ENCODE results near the gene UMOD. TPM values are rescaled to one million over a fixed set of nuclear protein-coding genes. Genes with fewer than 3 reads are reported as not detected.

UMOD gene
- polyA plus RNA-seq, 1 donor (not counting 4 experiments of a cell fraction or from before 2014, with no cell fraction given) = not detected

- Histone ChIP-seq H3K79me2 (ENCODE audit: control insufficient read depth, insufficient read depth, low read length) (no peaks in the 10 kb centered on the region), H3K27me3 (ENCODE audit: control insufficient read depth, extremely low read depth, insufficient read depth, low read length) (no peaks in the 10 kb centered on the region), H3K9me1 (ENCODE audit: control insufficient read depth, extremely low read depth, insufficient read depth, low read length) (no peaks in the 10 kb centered on the region), H3K4me3 (ENCODE audit: control insufficient read depth in 2 of 3, extremely low read depth in 1 of 3, insufficient read depth in 2 of 3, low read depth in 1 of 3, low read length in 3 of 3) (no peak overlapping the region), H2AFZ (ENCODE audit: control insufficient read depth, low read length) (no peak overlapping the region), H3K4me2 (ENCODE audit: control insufficient read depth, extremely low read depth, insufficient read depth, low read depth, low read length) (no peak overlapping the region), H3K36me3 (ENCODE audit: control insufficient read depth in 2 of 2, extremely low read depth in 1 of 2, insufficient read depth in 2 of 2, low read length in 2 of 2) (no peaks in the 10 kb centered on the region), H3K27ac (ENCODE audit: control insufficient read depth, insufficient read depth, low read length) (no peak overlapping the region), H3K9me3 (ENCODE audit: control insufficient read depth, low read depth, low read length) (no peaks in the 10 kb centered on the region), H3K4me1 (ENCODE audit: control insufficient read depth, extremely low read depth, insufficient read depth, low read length) (no peaks in the 10 kb centered on the region), H4K20me1 (ENCODE audit: control insufficient read depth, extremely low read depth, insufficient read depth, low read length) (no peaks in the 10 kb centered on the region), H3K9ac (ENCODE audit: control insufficient read depth, extremely low read depth, insufficient read depth, low read length) (no peak overlapping the region)
- FAIRE-seq = no peak
- dilution Hi-C loops (cut with MboI; ENCODE audit: extremely low pct_ligation_motif_present, low sequenced_read_pairs) = no loop called here
- DNase-seq (ENCODE audit: low read depth, low spot score) = no peak
- TF ChIP-seq CTCF (optimal IDR thresholded peaks at IDR 0.05 in 1 of 3, IDR thresholded peaks at IDR 0.05 in 1 of 3, conservative IDR thresholded peaks at IDR 0.05 in 1 of 3; ENCODE audit: extremely low read depth in 1 of 3, insufficient read depth in 2 of 3, low read length in 3 of 3) = no peak
- TF ChIP-seq EZH2 (IDR thresholded peaks at IDR 0.05; ENCODE audit: low read length) = no peak
These were observed 7.9 kb downstream of the UMOD start for GRCh38 chr16:20344611-20345010.

GRCh38 chr16:20339744-20340143, 12.8 kb downstream of the UMOD start:
- no peak overlapping the region for H3K27ac ChIP-seq (ENCODE audit: control insufficient read depth, insufficient read depth, low read length)
- H2AFZ ChIP-seq (ENCODE audit: control insufficient read depth, low read length) = no peak overlapping the region
- H3K79me2 ChIP-seq (ENCODE audit: control insufficient read depth, insufficient read depth, low read length) = no peaks in the 10 kb centered on the region
- no peaks in the 10 kb centered on the region for H3K9me1 ChIP-seq (ENCODE audit: control insufficient read depth, extremely low read depth, insufficient read depth, low read length)
- no peak overlapping the region for H3K9ac ChIP-seq (ENCODE audit: control insufficient read depth, extremely low read depth, insufficient read depth, low read length)
- TF ChIP-seq CTCF (optimal IDR thresholded peaks at IDR 0.05 in 1 of 3, IDR thresholded peaks at IDR 0.05 in 1 of 3, conservative IDR thresholded peaks at IDR 0.05 in 1 of 3; ENCODE audit: extremely low read depth in 1 of 3, insufficient read depth in 2 of 3, low read length in 3 of 3) = no peak
- no peak for TF ChIP-seq EZH2 (IDR thresholded peaks at IDR 0.05; ENCODE audit: low read length)
- H3K36me3 ChIP-seq (ENCODE audit: control insufficient read depth in 2 of 2, extremely low read depth in 1 of 2, insufficient read depth in 2 of 2, low read length in 2 of 2) = no peaks in the 10 kb centered on the region
- H3K9me3 ChIP-seq (ENCODE audit: control insufficient read depth, low read depth, low read length) = no peaks in the 10 kb centered on the region
- no peak for FAIRE-seq
- no peak overlapping the region for H3K4me3 ChIP-seq (ENCODE audit: control insufficient read depth in 2 of 3, extremely low read depth in 1 of 3, insufficient read depth in 2 of 3, low read depth in 1 of 3, low read length in 3 of 3)
- no peaks in the 10 kb centered on the region for H3K4me1 ChIP-seq (ENCODE audit: control insufficient read depth, extremely low read depth, insufficient read depth, low read length)
- no peaks in the 10 kb centered on the region for H3K27me3 ChIP-seq (ENCODE audit: control insufficient read depth, extremely low read depth, insufficient read depth, low read length)
- no peaks in the 10 kb centered on the region for H4K20me1 ChIP-seq (ENCODE audit: control insufficient read depth, extremely low read depth, insufficient read depth, low read length)
- no peak overlapping the region for H3K4me2 ChIP-seq (ENCODE audit: control insufficient read depth, extremely low read depth, insufficient read depth, low read depth, low read length)
- DNase-seq (ENCODE audit: low read depth, low spot score) = no peak
- dilution Hi-C loops (cut with MboI; ENCODE audit: extremely low pct_ligation_motif_present, low sequenced_read_pairs) = no loop called here

Measured in keratinocyte (primary cell).